ENCODE measurements around the gene ACSM2B.
"Not testable (repeated sequence)": the region's sequence is repeated elsewhere in the genome, so short reads cannot be mapped to it uniquely, and the experiment has no call there.

ACSM2B gene

GRCh38 chr16:20576145-20576544 is at the start of gene ACSM2B:
ACSM2B (minus strand) TSS chr16:20576367; CDS start chr16:20564845, 11,522 bp downstream.
- not testable (repeated sequence) for H3K4me3 ChIP-seq, H3K27ac ChIP-seq

GRCh38 chr16:20624882-20625807 is 49.0 kb upstream of the ACSM2B start:
- Histone ChIP-seq H3K4me3 (no peak overlapping the region), H3K27ac (no peak overlapping the region)

- no peak overlapping the region for H3K27ac ChIP-seq
- H3K4me3 ChIP-seq: no peak overlapping the region
Observed at GRCh38 chr16:20624205-20624604, 48.0 kb upstream of the ACSM2B start.

GRCh38 chr16:20622498-20622870 is 46.3 kb upstream of the ACSM2B start:
- Histone ChIP-seq H3K4me3 (no peak overlapping the region), H3K27ac (no peak overlapping the region)

GRCh38 chr16:20621406-20621805 is 45.2 kb upstream of the ACSM2B start:
- Histone ChIP-seq H3K4me3 (no peak overlapping the region), H3K27ac (no peak overlapping the region)

GRCh38 chr16:20620770-20621169 is 44.6 kb upstream of the ACSM2B start:
- H3K4me3 ChIP-seq: no peak overlapping the region
- H3K27ac ChIP-seq: no peak overlapping the region

GRCh38 chr16:20620003-20620402 is 43.8 kb upstream of the ACSM2B start:
- H3K4me3 ChIP-seq: no peak overlapping the region
- H3K27ac ChIP-seq: no peak overlapping the region

GRCh38 chr16:20617271-20617670 is 41.1 kb upstream of the ACSM2B start:
- Histone ChIP-seq H3K27ac (no peak overlapping the region), H3K4me3 (no peak overlapping the region)

GRCh38 chr16:20614186-20615141 is 38.3 kb upstream of the ACSM2B start:
- Histone ChIP-seq H3K27ac (no peak overlapping the region), H3K4me3 (no peak overlapping the region)

GRCh38 chr16:20613481-20614185 is 37.5 kb upstream of the ACSM2B start:
- H3K4me3 ChIP-seq: no peak overlapping the region

GRCh38 chr16:20612551-20613480 is 36.6 kb upstream of the ACSM2B start:
- Histone ChIP-seq H3K27ac (peak overlapping the region in 3 of 21 experiments; percentile 6 to 35 (median 12)), H3K4me3 (no peak overlapping the region)

More at GRCh38 chr16:20613481-20614185, 37.5 kb upstream of the ACSM2B start:
- H3K27ac ChIP-seq: no peak overlapping the region

GRCh38 chr16:20611975-20612481 is 35.9 kb upstream of the ACSM2B start:
- H3K27ac ChIP-seq: peak overlapping the region in 4 of 21 experiments; percentile 6 to 12 (median 11)
- H3K4me3 ChIP-seq: no peak overlapping the region

- H3K27ac ChIP-seq: peak overlapping the region in 4 of 21 experiments; percentile 8 to 13 (median 11)
- no peak overlapping the region for H3K4me3 ChIP-seq
Observed at GRCh38 chr16:20611350-20611902, 35.3 kb upstream of the ACSM2B start.

GRCh38 chr16:20610892-20611349 is 34.8 kb upstream of the ACSM2B start:
- H3K27ac ChIP-seq: peak overlapping the region in 3 of 21 experiments; percentile 8 to 29 (median 12)

GRCh38 chr16:20610211-20610891 is 34.2 kb upstream of the ACSM2B start:
- peak overlapping the region in 1 of 21 experiments; percentile 29 for H3K27ac ChIP-seq
- no peak overlapping the region for H3K4me3 ChIP-seq

More at GRCh38 chr16:20610892-20611349, 34.8 kb upstream of the ACSM2B start:
- no peak overlapping the region for H3K4me3 ChIP-seq

- H3K4me3 ChIP-seq, H3K27ac ChIP-seq: not testable (repeated sequence)
Observed at GRCh38 chr16:20602205-20602604, 26.0 kb upstream of the ACSM2B start.

GRCh38 chr16:20599475-20599874 is 23.3 kb upstream of the ACSM2B start:
- H3K4me3 ChIP-seq, H3K27ac ChIP-seq: not testable (repeated sequence)
